ENCODE measurements around the gene SVOP.

Gene SVOP

GRCh38 chr12:108921946-108922345 lies 98.9 kb downstream of the SVOP start:
- TF ChIP-seq ZFX (IDR thresholded peaks at IDR 0.05; ENCODE audit: borderline replicate concordance) = no peak
- TF ChIP-seq CTCF (IDR thresholded peaks at IDR 0.05) = no peak
- no peak overlapping the region for H3K27ac ChIP-seq

GRCh38 chr12:108918960-108919642 lies 101.8 kb downstream of the SVOP start:
- no peak overlapping the region for H3K27ac ChIP-seq
- TF ChIP-seq ZFX (IDR thresholded peaks at IDR 0.05; ENCODE audit: borderline replicate concordance) (no peak), CTCF (IDR thresholded peaks at IDR 0.05) (no peak)

- H3K27ac ChIP-seq = no peak overlapping the region
- TF ChIP-seq ZFX (IDR thresholded peaks at IDR 0.05; ENCODE audit: borderline replicate concordance) (no peak), CTCF (IDR thresholded peaks at IDR 0.05) (no peak)
Measured at GRCh38 chr12:108918206-108918605, 102.7 kb downstream of the SVOP start.

GRCh38 chr12:108916336-108916735 lies 104.5 kb downstream of the SVOP start:
- no peak overlapping the region for H3K27ac ChIP-seq
- no peak for TF ChIP-seq ZFX (IDR thresholded peaks at IDR 0.05; ENCODE audit: borderline replicate concordance)
- TF ChIP-seq CTCF (IDR thresholded peaks at IDR 0.05) = no peak

- TF ChIP-seq ZFX (IDR thresholded peaks at IDR 0.05; ENCODE audit: borderline replicate concordance) (no peak), CTCF (IDR thresholded peaks at IDR 0.05) (no peak)
- H3K27ac ChIP-seq = no peak overlapping the region
Measured at GRCh38 chr12:108915632-108916133, 105.2 kb downstream of the SVOP start.

- H3K27ac ChIP-seq = no peak overlapping the region
- TF ChIP-seq CTCF (IDR thresholded peaks at IDR 0.05) = no peak
- no peak for TF ChIP-seq ZFX (IDR thresholded peaks at IDR 0.05; ENCODE audit: borderline replicate concordance)
Measured at GRCh38 chr12:108914121-108914531, 106.7 kb downstream of the SVOP start.

- no peak for TF ChIP-seq CTCF (IDR thresholded peaks at IDR 0.05)
Measured at GRCh38 chr12:108912361-108912760, 108.5 kb downstream of the SVOP start.

More at GRCh38 chr12:108912361-108912760, 108.5 kb downstream of the SVOP start:
- H3K27ac ChIP-seq = no peak overlapping the region
